Activated naive CD4-positive, alpha-beta T cell (primary cell): ENCODE results near the gene CTDSPL.
A peak's percentile ranks its signal among the peaks of the same experiment; 100 is the strongest.

ENCODE experiments used
- DNase-seq, 4 experiments: peaks; one replicate each; lab custom pipeline; 2025; lab: John Stamatoyannopoulos, UW

CTDSPL gene

GRCh38 chr3:37943631-37944314 lies 82.1 kb downstream of the CTDSPL start:
- DNase-seq: no peak

- DNase-seq: no peak
Observed at GRCh38 chr3:37944391-37944842, 82.7 kb downstream of the CTDSPL start.

GRCh38 chr3:37945156-37945806 lies 83.6 kb downstream of the CTDSPL start:
- DNase-seq: no peak

- DNase-seq: no peak
Observed at GRCh38 chr3:37945807-37946530, 84.3 kb downstream of the CTDSPL start.

GRCh38 chr3:37946531-37946889 lies 84.8 kb downstream of the CTDSPL start:
- no peak for DNase-seq

GRCh38 chr3:37949866-37950265 lies 88.2 kb downstream of the CTDSPL start:
- DNase-seq: no peak

GRCh38 chr3:37952564-37952963 lies 90.9 kb downstream of the CTDSPL start:
- DNase-seq: no peak

- no peak for DNase-seq
Observed at GRCh38 chr3:37953226-37953625, 91.5 kb downstream of the CTDSPL start.

GRCh38 chr3:37953707-37954394 lies 92.2 kb downstream of the CTDSPL start:
- no peak for DNase-seq

GRCh38 chr3:37954881-37955280 lies 93.2 kb downstream of the CTDSPL start:
- no peak for DNase-seq

- no peak for DNase-seq
Observed at GRCh38 chr3:37955918-37956707, 94.4 kb downstream of the CTDSPL start.

GRCh38 chr3:37956723-37957538 lies 95.3 kb downstream of the CTDSPL start:
- no peak for DNase-seq

- DNase-seq: no peak
Observed at GRCh38 chr3:37957539-37957936, 95.9 kb downstream of the CTDSPL start.

- DNase-seq: no peak
Observed at GRCh38 chr3:37961622-37962431, 100.1 kb downstream of the CTDSPL start.

GRCh38 chr3:37963016-37963415 lies 101.3 kb downstream of the CTDSPL start:
- no peak for DNase-seq

- no peak for DNase-seq
Observed at GRCh38 chr3:37963635-37964034, 102.0 kb downstream of the CTDSPL start.

GRCh38 chr3:37964146-37964545 lies 102.5 kb downstream of the CTDSPL start:
- DNase-seq: no peak

GRCh38 chr3:37964716-37965115 lies 103.0 kb downstream of the CTDSPL start:
- no peak for DNase-seq

GRCh38 chr3:37967260-37967881 lies 105.7 kb downstream of the CTDSPL start:
- peak; percentile 1 to 53 (median 8) for DNase-seq
